Measurements from ENCODE around the gene TNFAIP3.

Gene TNFAIP3

GRCh38 chr6:137823826-137824555 lies 43.1 kb upstream of the TNFAIP3 start:
- TF ChIP-seq CREB5 (CRISPR knock-in tag; IDR thresholded peaks at IDR 0.05; ENCODE audit: low read depth), result no peak
- no peak for TF ChIP-seq SNAI2 (CRISPR knock-in tag; IDR thresholded peaks at IDR 0.05)
- no peak for TF ChIP-seq RARB (CRISPR knock-in tag; IDR thresholded peaks at IDR 0.05)
- ATAC-seq, result no peak

- no peak for TF ChIP-seq ZNF8 (CRISPR knock-in tag; IDR thresholded peaks at IDR 0.05)
- TF ChIP-seq PPARA (CRISPR knock-in tag; IDR thresholded peaks at IDR 0.05; ENCODE audit: borderline replicate concordance), result no peak
- no peak for TF ChIP-seq OSR1 (CRISPR knock-in tag; IDR thresholded peaks at IDR 0.05)
- TF ChIP-seq POU6F1 (CRISPR knock-in tag; IDR thresholded peaks at IDR 0.05; ENCODE audit: borderline replicate concordance, low read depth), result no peak
- no peak for TF ChIP-seq CSRNP3 (CRISPR knock-in tag; IDR thresholded peaks at IDR 0.05)
- no peak for TF ChIP-seq CSDC2 (CRISPR knock-in tag; IDR thresholded peaks at IDR 0.05)
- TF ChIP-seq PATZ1 (CRISPR knock-in tag; IDR thresholded peaks at IDR 0.05; ENCODE audit: borderline replicate concordance), result no peak
- TF ChIP-seq ZFP30 (CRISPR knock-in tag; IDR thresholded peaks at IDR 0.05), result no peak
- TF ChIP-seq ESRRG (CRISPR knock-in tag; IDR thresholded peaks at IDR 0.05), result no peak
- no peak for TF ChIP-seq ZFP3 (CRISPR knock-in tag; IDR thresholded peaks at IDR 0.05)
- no peak for TF ChIP-seq TOX (CRISPR knock-in tag; IDR thresholded peaks at IDR 0.05; ENCODE audit: borderline replicate concordance)
- no peak for TF ChIP-seq ARNTL (CRISPR knock-in tag; IDR thresholded peaks at IDR 0.05; ENCODE audit: borderline replicate concordance, low read depth)
- no peak for TF ChIP-seq RARB (CRISPR knock-in tag; IDR thresholded peaks at IDR 0.05)
- no peak for TF ChIP-seq ZNF565 (CRISPR knock-in tag; conservative IDR thresholded peaks at IDR 0.05; ENCODE audit: low read depth)
- no peak for TF ChIP-seq GLIS3 (CRISPR knock-in tag; IDR thresholded peaks at IDR 0.05)
- no peak for ATAC-seq
These were observed 42.5 kb upstream of the TNFAIP3 start for GRCh38 chr6:137824556-137824879.

GRCh38 chr6:137824896-137825295 lies 42.2 kb upstream of the TNFAIP3 start:
- TF ChIP-seq ZFP30 (CRISPR knock-in tag; IDR thresholded peaks at IDR 0.05) (no peak), SNAI2 (CRISPR knock-in tag; IDR thresholded peaks at IDR 0.05) (no peak), CREB5 (CRISPR knock-in tag; IDR thresholded peaks at IDR 0.05; ENCODE audit: low read depth) (no peak), BACH2 (CRISPR knock-in tag; IDR thresholded peaks at IDR 0.05; ENCODE audit: borderline replicate concordance) (no peak), CSRNP3 (CRISPR knock-in tag; IDR thresholded peaks at IDR 0.05) (no peak), ZNF70 (CRISPR knock-in tag; IDR thresholded peaks at IDR 0.05) (no peak), ZC3H10 (CRISPR knock-in tag; IDR thresholded peaks at IDR 0.05) (no peak), ZNF8 (CRISPR knock-in tag; IDR thresholded peaks at IDR 0.05) (no peak), GLIS3 (CRISPR knock-in tag; IDR thresholded peaks at IDR 0.05) (no peak), PATZ1 (CRISPR knock-in tag; IDR thresholded peaks at IDR 0.05; ENCODE audit: borderline replicate concordance) (no peak), TOX (CRISPR knock-in tag; IDR thresholded peaks at IDR 0.05; ENCODE audit: borderline replicate concordance) (no peak), ZNF565 (CRISPR knock-in tag; conservative IDR thresholded peaks at IDR 0.05; ENCODE audit: low read depth) (no peak), TSHZ2 (CRISPR knock-in tag; IDR thresholded peaks at IDR 0.05) (no peak), ESRRG (CRISPR knock-in tag; IDR thresholded peaks at IDR 0.05) (no peak), ISL1 (CRISPR knock-in tag; IDR thresholded peaks at IDR 0.05) (no peak)
- ATAC-seq, result no peak

All from SK-N-SH treated with all-trans-retinoic acid at 6 μM for 48 hours (cell line).